HUES6 (cell line): ENCODE data around the gene KCNMB2.
"Not testable (repeated sequence)": the region's sequence is repeated elsewhere in the genome, so short reads cannot be mapped to it uniquely, and the experiment has no call there.

ENCODE experiments used
- H3K27ac ChIP-seq: 2 replicates; pipeline ENCODE4 v1.7.0; 2013; ENCODE audit warnings: low read depth, mild to moderate bottlenecking, low read length, inconsistent platforms
- H3K27me3 ChIP-seq: 2 replicates; pipeline ENCODE4 v1.6.1; 2013; ENCODE audit warnings: low read length; ENCODE audit not compliant: control insufficient read depth, insufficient read depth
- H3K36me3 ChIP-seq: 2 replicates; pipeline ENCODE4 v1.6.1; 2013; ENCODE audit warnings: low read length; ENCODE audit not compliant: control insufficient read depth, insufficient read depth
- H3K4me1 ChIP-seq: 2 replicates; pipeline ENCODE4 v1.6.1; 2013; ENCODE audit warnings: low read length; ENCODE audit not compliant: control insufficient read depth, insufficient read depth
- H3K4me3 ChIP-seq: 2 replicates; pipeline ENCODE4 v1.5.1; 2013; ENCODE audit warnings: low read depth, low read length
- H3K9ac ChIP-seq: one replicate; pipeline ENCODE4 v1.6.1; 2013; ENCODE audit warnings: mild to moderate bottlenecking, low read length
- H3K9me3 ChIP-seq: 2 replicates; pipeline ENCODE4 v1.6.1; 2013; ENCODE audit warnings: low read depth, low read length; ENCODE audit not compliant: control insufficient read depth, insufficient read depth

Gene KCNMB2

DNA sequence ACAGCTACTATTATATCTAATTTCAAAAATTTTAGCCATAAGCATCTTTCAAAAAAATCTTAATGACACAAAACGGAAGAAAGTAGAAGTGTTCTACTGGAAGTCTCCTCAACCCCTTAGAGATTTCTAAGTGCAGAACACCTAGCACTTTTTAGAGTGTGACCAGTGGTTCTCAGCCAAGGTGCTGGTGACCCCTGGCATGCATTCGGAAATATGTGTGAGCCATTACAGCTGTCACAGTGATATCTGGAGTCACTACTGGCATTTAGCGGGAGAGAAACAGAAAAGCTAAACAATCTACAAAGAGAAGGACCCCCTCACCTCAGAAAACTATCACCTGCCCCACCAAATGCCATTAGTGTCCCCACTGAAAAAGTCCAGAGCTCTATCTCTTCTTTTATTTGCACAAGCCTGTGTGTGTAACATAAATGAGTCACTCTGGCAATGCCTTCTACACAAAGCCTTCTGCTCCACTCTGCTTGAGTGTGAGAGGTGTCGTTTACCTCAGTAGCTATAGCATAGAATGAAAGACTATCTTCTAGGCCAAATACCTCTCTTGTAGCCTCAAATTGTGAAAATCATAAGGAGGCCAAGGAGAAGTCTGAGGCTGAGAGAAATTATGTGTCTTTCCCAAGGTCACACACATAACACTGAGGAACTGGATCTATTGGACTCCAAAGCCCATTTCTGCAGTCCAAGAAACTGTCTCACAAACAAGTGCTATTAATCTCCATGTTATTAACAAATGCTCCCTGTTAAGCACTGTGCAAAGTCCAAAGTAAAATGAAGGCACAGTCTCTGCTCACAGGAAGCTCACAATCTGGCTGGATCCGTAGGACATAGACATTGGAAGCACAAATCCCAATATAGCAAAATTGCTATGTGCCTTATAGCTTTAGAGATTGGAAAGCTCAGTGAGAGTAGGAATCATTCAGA is 28.5 kb upstream of the KCNMB2 start:
- no peaks in the 10 kb centered on the region for H3K27me3 ChIP-seq
- no peak overlapping the region for H3K4me3 ChIP-seq
- H3K9me3 ChIP-seq = no peaks in the 10 kb centered on the region
- H3K9ac ChIP-seq = no peak overlapping the region
- no peaks in the 10 kb centered on the region for H3K4me1 ChIP-seq
- H3K36me3 ChIP-seq = no peaks in the 10 kb centered on the region
- no peak overlapping the region for H3K27ac ChIP-seq

DNA sequence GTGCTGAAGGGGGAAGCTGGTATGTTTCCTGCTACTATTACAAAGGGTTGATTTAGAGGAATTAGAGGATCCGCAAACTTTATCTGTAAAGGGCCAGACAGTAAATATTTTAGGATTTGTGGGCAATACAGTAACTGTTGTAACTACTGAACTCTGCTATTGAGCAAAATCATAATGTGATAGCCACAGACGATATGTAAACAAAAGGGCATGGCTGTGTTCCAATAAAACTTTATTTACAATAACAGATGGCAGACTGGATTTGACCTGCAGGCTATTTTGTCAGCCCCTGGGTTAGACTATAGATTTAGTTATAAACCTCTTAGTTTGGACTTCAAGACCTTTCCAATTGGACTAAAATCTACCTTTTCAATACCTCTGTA is 27.8 kb upstream of the KCNMB2 start:
- Histone ChIP-seq H3K9ac (no peak overlapping the region), H3K4me1 (no peaks in the 10 kb centered on the region), H3K27me3 (no peaks in the 10 kb centered on the region), H3K27ac (no peak overlapping the region), H3K9me3 (no peaks in the 10 kb centered on the region), H3K4me3 (no peak overlapping the region), H3K36me3 (no peaks in the 10 kb centered on the region)

DNA sequence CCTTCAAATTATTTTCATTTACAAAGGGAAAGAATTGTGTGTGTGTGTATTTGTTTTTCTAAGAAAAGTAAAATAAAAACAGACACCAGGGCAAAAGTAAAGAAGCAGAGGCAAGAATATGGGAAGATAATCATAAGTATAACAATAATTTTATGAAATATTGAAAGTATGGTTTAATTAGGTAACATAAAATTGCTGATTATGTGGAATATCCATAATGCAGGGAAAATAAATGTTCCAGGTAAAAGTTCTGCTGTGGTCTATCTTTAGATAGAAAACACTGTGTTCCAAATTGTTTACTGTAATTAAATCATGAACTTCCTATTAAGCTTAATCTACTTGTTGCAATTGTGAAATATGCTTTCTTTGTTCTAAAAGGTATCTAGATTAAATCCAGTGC is 25.7 kb upstream of the KCNMB2 start:
- Histone ChIP-seq H3K4me3 (no peak overlapping the region), H3K4me1 (no peaks in the 10 kb centered on the region), H3K27ac (no peak overlapping the region)

DNA sequence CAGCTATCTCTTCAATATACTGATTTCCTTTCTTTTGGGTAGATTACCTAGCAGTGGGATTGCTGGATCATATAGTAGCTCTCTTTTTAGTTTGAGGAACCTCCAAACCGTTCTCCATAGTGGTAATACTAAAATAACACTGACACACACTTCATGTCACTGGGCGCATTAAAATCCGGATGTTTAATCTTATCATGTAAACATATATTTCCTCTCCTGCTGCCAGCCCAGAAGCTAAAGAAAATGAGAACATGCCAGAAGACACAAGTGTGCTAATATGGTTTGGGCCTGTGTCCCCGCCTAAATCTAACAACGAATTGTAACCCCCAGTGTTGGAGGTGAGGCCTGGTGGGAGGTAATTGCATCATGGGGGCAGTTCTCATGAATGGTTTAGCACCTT is 23.6 kb upstream of the KCNMB2 start:
- Histone ChIP-seq H3K4me1 (no peaks in the 10 kb centered on the region), H3K27ac (no peak overlapping the region)

More for the DNA sequence above, 25.7 kb upstream of the KCNMB2 start:
- Histone ChIP-seq H3K9me3 (no peaks in the 10 kb centered on the region), H3K27me3 (no peaks in the 10 kb centered on the region), H3K36me3 (no peaks in the 10 kb centered on the region), H3K9ac (no peak overlapping the region)

DNA sequence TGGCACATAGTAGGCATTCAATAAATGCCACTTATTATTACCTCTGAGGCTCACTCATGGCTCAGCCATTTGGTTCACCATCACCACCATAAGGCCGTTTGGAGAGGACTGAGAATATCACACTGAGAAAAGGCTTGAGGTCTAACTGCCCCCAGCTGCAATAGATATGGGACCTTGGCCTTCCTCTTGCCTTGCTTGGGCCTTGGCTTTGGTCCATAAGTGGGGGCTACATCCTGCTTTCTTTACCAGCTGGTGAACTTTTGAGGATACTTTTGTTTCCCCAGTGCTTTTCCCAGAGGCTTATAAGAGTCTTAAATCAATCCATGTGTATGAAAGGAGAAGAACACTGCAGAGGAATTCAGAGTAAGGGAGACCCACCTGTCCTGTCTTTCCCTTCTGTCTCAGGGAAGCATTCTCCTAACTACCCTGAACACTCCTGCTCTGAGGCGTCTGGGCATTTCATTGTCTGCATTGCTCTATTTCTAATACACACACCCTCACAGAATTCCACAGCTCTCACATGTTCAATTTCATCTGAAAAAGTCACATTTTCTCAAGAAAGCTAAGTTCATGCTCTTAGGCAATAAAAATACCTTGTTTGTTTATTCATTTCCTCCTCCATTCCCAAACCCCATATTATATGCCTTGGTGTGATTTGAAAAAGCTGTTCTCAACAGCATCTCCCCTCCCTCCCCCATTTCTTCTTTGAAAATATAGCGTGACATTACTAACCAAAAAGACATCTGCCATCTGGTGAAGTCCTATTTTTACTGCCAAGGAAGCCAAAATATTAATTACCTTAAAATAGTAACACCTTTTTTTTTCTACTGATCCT is 22.5 kb upstream of the KCNMB2 start:
- no peaks in the 10 kb centered on the region for H3K9me3 ChIP-seq
- no peaks in the 10 kb centered on the region for H3K36me3 ChIP-seq
- no peaks in the 10 kb centered on the region for H3K27me3 ChIP-seq
- no peak overlapping the region for H3K4me3 ChIP-seq
- no peaks in the 10 kb centered on the region for H3K4me1 ChIP-seq
- H3K27ac ChIP-seq = no peak overlapping the region
- no peak overlapping the region for H3K9ac ChIP-seq

More for the DNA sequence above, 23.6 kb upstream of the KCNMB2 start:
- Histone ChIP-seq H3K27me3 (no peaks in the 10 kb centered on the region), H3K9me3 (no peaks in the 10 kb centered on the region), H3K4me3 (no peak overlapping the region), H3K9ac (no peak overlapping the region), H3K36me3 (no peaks in the 10 kb centered on the region)

DNA sequence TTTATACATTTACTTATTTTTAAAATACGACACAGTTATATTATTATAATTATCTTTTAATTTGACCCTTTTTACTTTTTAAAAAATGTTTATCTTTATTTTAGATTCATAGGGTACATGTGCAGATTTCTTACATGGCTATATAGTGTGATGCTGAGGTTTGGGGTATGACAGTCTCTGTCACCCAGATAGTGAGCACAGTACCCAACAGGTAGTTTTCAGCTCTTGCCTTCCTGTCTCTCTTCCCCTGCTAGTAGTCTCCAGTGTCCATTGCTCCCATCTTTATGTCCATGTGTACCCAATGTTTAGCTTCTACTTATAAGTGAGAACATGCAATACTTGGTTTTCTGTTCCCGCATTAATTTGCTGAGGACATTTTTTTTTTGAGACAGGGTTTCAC is 21.8 kb upstream of the KCNMB2 start:
- Histone ChIP-seq H3K9me3 (no peaks in the 10 kb centered on the region), H3K9ac (no peak overlapping the region), H3K27me3 (no peaks in the 10 kb centered on the region), H3K4me1 (no peaks in the 10 kb centered on the region), H3K27ac (no peak overlapping the region), H3K36me3 (no peaks in the 10 kb centered on the region), H3K4me3 (no peak overlapping the region)

DNA sequence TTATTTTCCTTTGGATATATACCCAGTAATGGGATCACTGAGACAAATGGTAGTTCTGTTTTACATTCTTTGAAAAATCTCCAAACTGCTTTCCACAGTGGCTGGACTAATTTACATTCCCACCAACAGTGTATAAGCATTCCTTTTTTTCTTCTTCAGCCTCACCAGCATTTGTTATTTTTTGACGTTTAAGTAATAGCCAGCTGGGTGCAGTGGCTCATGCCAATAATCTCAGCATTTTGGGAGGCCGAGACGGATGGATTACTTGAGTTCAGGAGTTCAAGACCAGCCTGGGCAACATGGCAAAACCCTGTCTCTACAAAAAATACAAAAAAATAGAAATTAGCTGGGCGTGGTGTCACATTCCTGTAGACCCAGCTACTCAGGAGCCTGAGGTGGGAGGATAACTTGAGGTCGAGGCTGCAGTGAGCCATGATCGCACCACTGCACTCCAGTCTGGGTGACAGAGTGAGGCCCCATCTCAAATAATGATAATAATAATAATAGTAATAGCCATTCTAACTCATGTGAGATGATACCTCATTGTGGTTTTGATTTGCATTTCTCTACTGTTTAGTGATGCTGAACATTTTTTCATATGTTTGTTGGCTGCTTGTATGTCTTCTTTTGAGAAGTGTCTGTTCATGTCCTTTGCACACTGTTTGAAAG is 21.0 kb upstream of the KCNMB2 start:
- not testable (repeated sequence) for H3K27ac ChIP-seq, H3K9ac ChIP-seq, H3K36me3 ChIP-seq, H3K9me3 ChIP-seq, H3K27me3 ChIP-seq, H3K4me3 ChIP-seq, H3K4me1 ChIP-seq

DNA sequence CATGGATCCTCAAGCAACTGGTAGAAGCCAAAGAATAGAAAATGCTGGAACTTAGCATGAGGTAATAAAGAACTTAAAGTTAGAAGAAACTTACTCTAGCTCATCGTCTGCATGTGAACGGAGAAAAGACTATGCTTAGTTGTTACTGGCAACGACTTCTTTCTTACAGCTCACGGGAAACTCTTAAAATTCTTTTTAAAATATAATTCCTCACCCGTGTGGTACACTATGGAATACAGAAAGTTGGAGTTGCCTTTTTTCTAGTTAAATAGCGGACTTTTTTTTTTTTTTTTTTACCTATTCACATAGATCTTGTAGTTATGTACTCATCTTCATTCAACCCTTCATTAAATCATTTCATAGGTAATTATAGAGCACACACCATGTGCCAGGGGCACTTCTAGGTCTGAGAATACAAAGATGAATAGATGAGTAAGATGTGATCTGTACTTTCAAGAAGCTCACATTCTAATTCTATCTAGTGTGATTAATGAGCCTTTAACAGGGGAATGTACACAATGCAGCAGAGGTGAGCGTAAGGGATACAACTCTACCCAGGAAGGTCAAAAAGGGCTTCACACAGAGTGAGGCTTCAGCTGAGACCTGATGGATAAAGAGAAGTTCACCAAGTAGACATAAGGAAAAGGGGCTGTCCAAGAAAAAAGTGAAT is 18.4 kb upstream of the KCNMB2 start:
- no peaks in the 10 kb centered on the region for H3K27me3 ChIP-seq
- H3K4me3 ChIP-seq = no peak overlapping the region
- H3K9ac ChIP-seq = no peak overlapping the region
- H3K27ac ChIP-seq = no peak overlapping the region
- H3K4me1 ChIP-seq = no peaks in the 10 kb centered on the region
- H3K9me3 ChIP-seq = no peaks in the 10 kb centered on the region
- no peaks in the 10 kb centered on the region for H3K36me3 ChIP-seq

DNA sequence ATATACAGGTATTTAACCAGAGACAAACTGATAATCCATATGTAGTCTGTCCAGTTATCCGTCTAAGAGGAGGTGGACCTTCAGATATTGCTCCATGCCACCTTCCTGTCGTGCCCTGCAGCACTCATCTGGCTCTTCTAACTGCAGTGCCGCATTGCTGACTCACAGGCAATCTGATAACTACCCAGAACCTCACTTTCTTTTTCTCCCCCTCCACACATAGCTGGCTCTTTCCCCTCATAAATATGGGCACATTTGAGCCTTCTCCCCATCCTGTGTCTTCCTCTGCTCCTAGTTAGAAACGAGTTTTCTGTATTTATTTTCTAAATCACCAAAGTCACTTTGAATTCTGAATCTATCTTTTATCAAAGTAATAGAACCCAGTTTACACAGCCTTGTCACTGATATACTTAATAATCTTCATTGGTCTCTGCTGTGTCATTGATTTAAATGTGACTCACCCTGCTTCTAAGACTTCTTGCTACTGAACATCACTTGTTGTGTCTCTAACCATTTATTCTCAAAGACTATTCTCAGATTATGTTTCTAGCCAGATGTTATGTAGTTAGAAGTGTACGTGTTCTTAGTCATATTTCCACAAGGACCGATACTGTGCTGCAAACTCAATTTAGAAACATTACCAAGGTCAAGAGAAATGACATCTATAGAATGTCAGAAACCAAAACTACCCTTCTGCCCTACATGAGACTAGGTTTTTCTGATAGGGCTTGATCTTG is 17.4 kb upstream of the KCNMB2 start:
- Histone ChIP-seq H3K4me1 (no peaks in the 10 kb centered on the region), H3K4me3 (no peak overlapping the region), H3K27ac (no peak overlapping the region)

DNA sequence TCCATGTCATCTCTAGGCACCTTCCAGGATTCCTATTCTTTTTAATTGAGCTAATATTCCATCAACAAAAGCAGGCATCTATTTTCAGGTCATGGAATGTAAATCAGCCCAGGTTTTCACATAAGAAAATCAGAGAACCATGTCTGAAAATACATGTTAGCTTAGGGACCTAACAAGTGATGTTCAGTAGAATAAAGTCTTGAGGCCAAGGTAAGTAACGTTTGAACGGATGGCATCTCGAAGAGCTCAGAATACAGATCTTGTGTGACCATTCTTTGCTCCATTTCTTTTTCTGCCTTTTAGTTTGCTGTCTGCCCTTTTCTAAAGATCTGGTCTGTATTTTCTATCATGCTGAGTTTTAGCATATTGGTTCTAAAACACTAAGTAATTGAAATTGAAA is 16.5 kb upstream of the KCNMB2 start:
- H3K4me1 ChIP-seq = no peaks in the 10 kb centered on the region
- H3K36me3 ChIP-seq = no peaks in the 10 kb centered on the region

More for the DNA sequence above, 17.4 kb upstream of the KCNMB2 start:
- Histone ChIP-seq H3K27me3 (no peaks in the 10 kb centered on the region), H3K36me3 (no peaks in the 10 kb centered on the region), H3K9ac (no peak overlapping the region), H3K9me3 (no peaks in the 10 kb centered on the region)

More for the DNA sequence above, 16.5 kb upstream of the KCNMB2 start:
- no peak overlapping the region for H3K27ac ChIP-seq
- H3K9ac ChIP-seq = no peak overlapping the region
- no peaks in the 10 kb centered on the region for H3K27me3 ChIP-seq
- no peak overlapping the region for H3K4me3 ChIP-seq
- no peaks in the 10 kb centered on the region for H3K9me3 ChIP-seq
